ENCODE results near the gene BCAS3. TPM values are rescaled to one million over a fixed set of nuclear protein-coding genes. Genes with fewer than 3 reads are reported as not detected.

BCAS3 gene
- polyA plus RNA-seq, 3 donors = 10.3 to 19.1 (median 14.7) TPM

DNA sequence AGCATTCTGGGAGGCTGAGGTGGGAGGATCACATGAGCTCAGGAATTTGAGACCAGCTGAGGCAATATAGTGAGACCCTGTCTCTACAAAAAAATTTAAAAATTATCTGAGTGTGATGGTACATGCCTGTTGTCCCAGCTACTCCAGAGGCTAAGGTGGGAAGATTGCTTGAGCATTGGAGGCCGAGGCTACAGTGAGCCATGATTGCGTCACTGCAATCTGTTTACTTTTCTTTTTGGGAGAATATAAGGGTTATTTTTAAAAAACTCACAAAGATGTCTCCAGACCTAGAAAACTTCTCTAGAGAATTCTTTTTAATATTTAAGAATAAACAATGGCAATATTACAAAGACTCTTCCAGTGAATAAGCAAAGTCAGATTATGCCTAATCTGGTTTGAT is 226.9 kb downstream of the BCAS3 start:
- H3K36me3 ChIP-seq (replicated peaks in 1 of 2; ENCODE audit: control insufficient read depth in 1 of 2, insufficient read depth in 2 of 2, low read length in 2 of 2) = no peaks in the 10 kb centered on the region
- H3K4me2 ChIP-seq (replicated peaks; ENCODE audit: extremely low read depth, low read length, poor library complexity, severe bottlenecking) = no peak overlapping the region
- H4K20me1 ChIP-seq (ENCODE audit: insufficient read depth, low read length) = no peaks in the 10 kb centered on the region
- H3K27me3 ChIP-seq (ENCODE audit: control insufficient read depth in 2 of 2, insufficient read depth in 2 of 2, low read length in 2 of 2) = no peaks in the 10 kb centered on the region
- no peaks in the 10 kb centered on the region for H3K79me2 ChIP-seq (ENCODE audit: insufficient read depth, low read length)
- no peak overlapping the region for H3K4me3 Mint-ChIP-seq
- H3K4me1 Mint-ChIP-seq = peaks cover 10% of the 10 kb centered on the region
- H3K36me3 Mint-ChIP-seq = peaks cover 0 to 8% of the 10 kb centered on the region in 2 donors
- peaks cover 0 to 2% (median 0%) of the 10 kb centered on the region in 7 donors for H3K9me3 Mint-ChIP-seq
- intact Hi-C loops (cut with micrococcal nuclease) = no loop called here
- H3K9me3 ChIP-seq (replicated peaks in 1 of 2; ENCODE audit: control insufficient read depth in 1 of 2, insufficient read depth in 1 of 2, low read length in 2 of 2) = no peaks in the 10 kb centered on the region
- H3K4me1 ChIP-seq (ENCODE audit: control insufficient read depth in 1 of 2, insufficient read depth in 2 of 2, low read length in 2 of 2) = peaks cover 0 to 4% of the 10 kb centered on the region in 2 donors
- peaks cover 0 to 1% (median 0%) of the 10 kb centered on the region in 3 donors for H3K27me3 Mint-ChIP-seq (ENCODE audit: low read depth in 3 of 3)
- no peak overlapping the region for H2AFZ ChIP-seq (ENCODE audit: insufficient read depth, low read depth, low read length, poor library complexity, severe bottlenecking)
- H3K4me3 ChIP-seq (replicated peaks in 1 of 3; ENCODE audit: low read depth in 2 of 3, low read length in 3 of 3) = no peak overlapping the region
- no CpG with 5 or more reads among the region's 2 CpGs for WGBS (ENCODE audit: insufficient coverage)
- TF ChIP-seq, protein P1, sequence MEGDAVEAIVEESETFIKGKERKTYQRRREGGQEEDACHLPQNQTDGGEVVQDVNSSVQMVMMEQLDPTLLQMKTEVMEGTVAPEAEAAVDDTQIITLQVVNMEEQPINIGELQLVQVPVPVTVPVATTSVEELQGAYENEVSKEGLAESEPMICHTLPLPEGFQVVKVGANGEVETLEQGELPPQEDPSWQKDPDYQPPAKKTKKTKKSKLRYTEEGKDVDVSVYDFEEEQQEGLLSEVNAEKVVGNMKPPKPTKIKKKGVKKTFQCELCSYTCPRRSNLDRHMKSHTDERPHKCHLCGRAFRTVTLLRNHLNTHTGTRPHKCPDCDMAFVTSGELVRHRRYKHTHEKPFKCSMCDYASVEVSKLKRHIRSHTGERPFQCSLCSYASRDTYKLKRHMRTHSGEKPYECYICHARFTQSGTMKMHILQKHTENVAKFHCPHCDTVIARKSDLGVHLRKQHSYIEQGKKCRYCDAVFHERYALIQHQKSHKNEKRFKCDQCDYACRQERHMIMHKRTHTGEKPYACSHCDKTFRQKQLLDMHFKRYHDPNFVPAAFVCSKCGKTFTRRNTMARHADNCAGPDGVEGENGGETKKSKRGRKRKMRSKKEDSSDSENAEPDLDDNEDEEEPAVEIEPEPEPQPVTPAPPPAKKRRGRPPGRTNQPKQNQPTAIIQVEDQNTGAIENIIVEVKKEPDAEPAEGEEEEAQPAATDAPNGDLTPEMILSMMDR (IDR thresholded peaks at IDR 0.05) = no peak
- no peak for DNase-seq
- no peak overlapping the region for H3K9ac ChIP-seq (ENCODE audit: insufficient read depth, low read length, poor library complexity, severe bottlenecking)
- H3K27ac Mint-ChIP-seq = no peak overlapping the region
- H3K27ac ChIP-seq (ENCODE audit: low read depth in 1 of 2, low read length in 2 of 2) = no peak overlapping the region

DNA sequence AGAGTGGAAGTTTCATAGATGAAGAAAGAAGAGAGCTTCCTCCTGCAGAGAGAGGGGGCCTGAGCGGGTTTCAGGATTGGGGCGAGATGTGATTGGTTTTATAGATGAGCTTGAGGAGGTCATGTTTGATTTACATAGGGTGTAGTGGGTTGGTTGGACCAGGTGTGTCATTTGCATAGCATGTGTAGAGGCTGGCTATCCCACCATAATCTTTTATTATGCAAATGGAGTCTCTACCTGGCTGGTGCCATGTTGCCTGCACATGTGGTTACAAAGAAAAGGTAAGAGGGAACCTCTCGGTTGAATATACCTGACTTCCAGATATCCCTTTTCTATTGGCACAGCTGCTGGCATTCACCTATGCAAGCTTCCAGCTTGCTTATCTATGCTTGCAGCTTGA is 228.1 kb downstream of the BCAS3 start:
- no peaks in the 10 kb centered on the region for H4K20me1 ChIP-seq (ENCODE audit: insufficient read depth, low read length)
- H3K4me3 ChIP-seq (replicated peaks in 1 of 3; ENCODE audit: low read depth in 2 of 3, low read length in 3 of 3) = no peak overlapping the region
- Mint-ChIP-seq H3K4me3 (no peak overlapping the region), H3K27ac (no peak overlapping the region), H3K9me3 (peaks cover 0 to 2% (median 0%) of the 10 kb centered on the region in 7 donors), H3K36me3 (peaks cover 3 to 8% of the 10 kb centered on the region in 2 donors), H3K27me3 (ENCODE audit: low read depth in 3 of 3) (peaks cover 0 to 1% (median 0%) of the 10 kb centered on the region in 3 donors), H3K4me1 (peaks cover 10% of the 10 kb centered on the region)
- intact Hi-C loops (cut with micrococcal nuclease) = no loop called here
- peaks cover 0 to 4% of the 10 kb centered on the region in 2 donors for H3K4me1 ChIP-seq (ENCODE audit: control insufficient read depth in 1 of 2, insufficient read depth in 2 of 2, low read length in 2 of 2)
- no peak overlapping the region for H3K27ac ChIP-seq (ENCODE audit: low read depth in 1 of 2, low read length in 2 of 2)
- no peak overlapping the region for H2AFZ ChIP-seq (ENCODE audit: insufficient read depth, low read depth, low read length, poor library complexity, severe bottlenecking)
- no peaks in the 10 kb centered on the region for H3K36me3 ChIP-seq (replicated peaks in 1 of 2; ENCODE audit: control insufficient read depth in 1 of 2, insufficient read depth in 2 of 2, low read length in 2 of 2)
- no peak overlapping the region for H3K9ac ChIP-seq (ENCODE audit: insufficient read depth, low read length, poor library complexity, severe bottlenecking)
- no peak overlapping the region for H3K4me2 ChIP-seq (replicated peaks; ENCODE audit: extremely low read depth, low read length, poor library complexity, severe bottlenecking)
- H3K9me3 ChIP-seq (replicated peaks in 1 of 2; ENCODE audit: control insufficient read depth in 1 of 2, insufficient read depth in 1 of 2, low read length in 2 of 2) = no peaks in the 10 kb centered on the region
- WGBS (ENCODE audit: insufficient coverage) = 100% methylated on average over 3 of the region's 3 CpGs
- no peaks in the 10 kb centered on the region for H3K79me2 ChIP-seq (ENCODE audit: insufficient read depth, low read length)
- DNase-seq = no peak
- TF ChIP-seq, protein P1 (IDR thresholded peaks at IDR 0.05) = no peak
- H3K27me3 ChIP-seq (ENCODE audit: control insufficient read depth in 2 of 2, insufficient read depth in 2 of 2, low read length in 2 of 2) = no peaks in the 10 kb centered on the region

All from CD14-positive monocyte (primary cell).